Measurements from ENCODE around the gene CEACAM5. TPM values are rescaled to one million over a fixed set of nuclear protein-coding genes. Genes with fewer than 3 reads are reported as not detected.
"Not testable (repeated sequence)": the region's sequence is repeated elsewhere in the genome, so short reads cannot be mapped to it uniquely, and the experiment has no call there.

The CEACAM5 gene
- total RNA-seq, 4 donors from 2014 or later: 95.5 to 1,964 (median 1,677) TPM

DNA sequence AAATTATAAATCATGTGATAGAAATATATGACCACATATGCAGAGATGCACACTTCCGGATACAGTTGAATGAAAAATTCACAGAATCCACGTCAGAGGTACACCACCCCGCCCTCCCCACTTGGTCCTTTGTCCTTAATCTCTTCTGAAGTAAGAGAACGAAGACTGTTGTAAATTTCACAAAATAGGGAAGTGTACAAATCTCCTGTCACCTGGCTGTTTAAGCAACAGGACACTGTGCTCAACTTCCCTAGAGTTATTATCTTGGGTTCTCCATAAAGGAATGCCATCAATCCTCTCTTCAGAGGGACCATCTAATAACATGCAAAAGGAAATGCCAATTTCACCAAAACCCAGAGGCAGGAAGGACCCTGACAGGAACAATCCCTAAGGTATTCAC lies 36.4 kb downstream of the CEACAM5 start:
- H3K4me1 ChIP-seq: peaks cover 14 to 52% (median 26%) of the 10 kb centered on the region in 4 donors
- no peaks in the 10 kb centered on the region for H3K36me3 ChIP-seq
- peak; percentile 83 for DNase-seq
- H3K4me3 ChIP-seq: no peak overlapping the region
- 35% methylated on average over 4 of the region's 4 CpGs; no CpG with 5 or more reads in 1 of the 2 donors for WGBS, 2 donors (ENCODE audit: low coverage in 1 of 2)
- H3K27me3 ChIP-seq: peaks cover 5% of the 10 kb centered on the region
- no peaks in the 10 kb centered on the region for H3K9me3 ChIP-seq
- in situ Hi-C loops (cut with MboI; ENCODE audit: low pct_ligation_motif_present in 1 of 4, low pct_unique_long_range_greater_than_20kb in 1 of 4, low sequenced_read_pairs in 3 of 4) (no loop called here), intact Hi-C loops (cut with DNase I; ENCODE audit: low total_unique reads) (no loop called here)
- peak overlapping the region; percentile 84 to 85 (median 84) for H3K27ac ChIP-seq
- TF ChIP-seq, protein P1, sequence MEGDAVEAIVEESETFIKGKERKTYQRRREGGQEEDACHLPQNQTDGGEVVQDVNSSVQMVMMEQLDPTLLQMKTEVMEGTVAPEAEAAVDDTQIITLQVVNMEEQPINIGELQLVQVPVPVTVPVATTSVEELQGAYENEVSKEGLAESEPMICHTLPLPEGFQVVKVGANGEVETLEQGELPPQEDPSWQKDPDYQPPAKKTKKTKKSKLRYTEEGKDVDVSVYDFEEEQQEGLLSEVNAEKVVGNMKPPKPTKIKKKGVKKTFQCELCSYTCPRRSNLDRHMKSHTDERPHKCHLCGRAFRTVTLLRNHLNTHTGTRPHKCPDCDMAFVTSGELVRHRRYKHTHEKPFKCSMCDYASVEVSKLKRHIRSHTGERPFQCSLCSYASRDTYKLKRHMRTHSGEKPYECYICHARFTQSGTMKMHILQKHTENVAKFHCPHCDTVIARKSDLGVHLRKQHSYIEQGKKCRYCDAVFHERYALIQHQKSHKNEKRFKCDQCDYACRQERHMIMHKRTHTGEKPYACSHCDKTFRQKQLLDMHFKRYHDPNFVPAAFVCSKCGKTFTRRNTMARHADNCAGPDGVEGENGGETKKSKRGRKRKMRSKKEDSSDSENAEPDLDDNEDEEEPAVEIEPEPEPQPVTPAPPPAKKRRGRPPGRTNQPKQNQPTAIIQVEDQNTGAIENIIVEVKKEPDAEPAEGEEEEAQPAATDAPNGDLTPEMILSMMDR (IDR thresholded peaks at IDR 0.05): no peak
- TF ChIP-seq POLR2AphosphoS5 (IDR thresholded peaks at IDR 0.05): peak in 1 of 3 donors; percentile 70
- no peak for TF ChIP-seq POLR2A (IDR thresholded peaks at IDR 0.05)

GRCh38 chr19:41745756-41746155 lies 37.3 kb downstream of the CEACAM5 start:
- H3K27ac ChIP-seq: peak overlapping the region; percentile 84 to 85 (median 84)
- H3K9me3 ChIP-seq: no peaks in the 10 kb centered on the region
- H3K4me1 ChIP-seq: peaks cover 14 to 49% (median 25%) of the 10 kb centered on the region in 4 donors
- TF ChIP-seq EP300 (IDR thresholded peaks at IDR 0.05; ENCODE audit: low read depth): no peak
- TF ChIP-seq, protein P1 (IDR thresholded peaks at IDR 0.05): no peak
- TF ChIP-seq POLR2AphosphoS5 (IDR thresholded peaks at IDR 0.05): no peak
- no peak for TF ChIP-seq POLR2A (IDR thresholded peaks at IDR 0.05)
- 25 to 47% methylated on average over 2 to 5 of the region's 5 CpGs for WGBS, 2 donors (ENCODE audit: low coverage in 1 of 2)
- DNase-seq: no peak
- in situ Hi-C loops (cut with MboI; ENCODE audit: low pct_ligation_motif_present in 1 of 4, low pct_unique_long_range_greater_than_20kb in 1 of 4, low sequenced_read_pairs in 3 of 4): no loop called here
- H3K4me3 ChIP-seq: no peak overlapping the region
- H3K36me3 ChIP-seq: no peaks in the 10 kb centered on the region
- H3K27me3 ChIP-seq: peaks cover 5% of the 10 kb centered on the region
- intact Hi-C loops (cut with DNase I; ENCODE audit: low total_unique reads): no loop called here

- no peaks in the 10 kb centered on the region for H3K36me3 ChIP-seq
- H3K27ac ChIP-seq: peak overlapping the region; percentile 84 to 85 (median 84)
- in situ Hi-C loops (cut with MboI; ENCODE audit: low pct_ligation_motif_present in 1 of 4, low pct_unique_long_range_greater_than_20kb in 1 of 4, low sequenced_read_pairs in 3 of 4) (no loop called here), intact Hi-C loops (cut with DNase I; ENCODE audit: low total_unique reads) (no loop called here)
- WGBS, 2 donors (ENCODE audit: low coverage in 1 of 2): 21 to 27% methylated on average over 7 to 11 of the region's 11 CpGs
- peaks cover 14 to 54% (median 26%) of the 10 kb centered on the region in 4 donors for H3K4me1 ChIP-seq
- DNase-seq: peak; percentile 78
- no peak overlapping the region for H3K4me3 ChIP-seq
- peaks cover 5% of the 10 kb centered on the region for H3K27me3 ChIP-seq
- TF ChIP-seq POLR2A (IDR thresholded peaks at IDR 0.05) (no peak), POLR2AphosphoS5 (IDR thresholded peaks at IDR 0.05) (peak in 1 of 3 donors; percentile 18)
- TF ChIP-seq, protein P1 (IDR thresholded peaks at IDR 0.05): peak; percentile 39 to 82 (median 60)
- no peaks in the 10 kb centered on the region for H3K9me3 ChIP-seq
Observed at GRCh38 chr19:41746593-41747227, 38.3 kb downstream of the CEACAM5 start.

DNA sequence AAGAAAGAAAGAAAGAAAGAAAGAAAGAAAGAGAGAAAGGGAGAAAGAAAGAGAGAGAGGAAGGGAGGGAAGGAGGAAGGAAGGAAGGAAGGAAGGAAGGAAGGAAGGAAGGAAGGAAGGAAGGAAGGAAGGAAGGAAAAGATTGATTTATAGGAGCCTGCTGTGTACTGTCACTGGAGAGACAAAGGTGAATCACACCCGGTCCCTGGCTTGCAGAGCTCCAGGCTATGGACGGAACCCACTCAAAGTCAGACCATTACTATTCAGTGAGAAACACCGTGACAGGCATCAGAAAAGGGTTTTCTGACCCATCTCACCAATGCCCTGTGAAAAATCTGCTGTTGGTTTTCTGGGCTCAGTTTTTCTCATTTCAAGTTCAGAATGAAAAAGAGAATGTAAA lies 39.6 kb downstream of the CEACAM5 start:
- no peak for DNase-seq
- intact Hi-C loops (cut with DNase I; ENCODE audit: low total_unique reads): no loop called here
- TF ChIP-seq EP300 (IDR thresholded peaks at IDR 0.05; ENCODE audit: low read depth) (no peak), POLR2AphosphoS5 (IDR thresholded peaks at IDR 0.05) (no peak), POLR2A (IDR thresholded peaks at IDR 0.05) (no peak)
- TF ChIP-seq, protein P1 (IDR thresholded peaks at IDR 0.05): no peak
- peaks cover 14 to 53% (median 26%) of the 10 kb centered on the region in 4 donors for H3K4me1 ChIP-seq
- in situ Hi-C loops (cut with MboI; ENCODE audit: low pct_ligation_motif_present in 1 of 4, low pct_unique_long_range_greater_than_20kb in 1 of 4, low sequenced_read_pairs in 3 of 4): no loop called here
- no peak overlapping the region for H3K4me3 ChIP-seq
- no peaks in the 10 kb centered on the region for H3K9me3 ChIP-seq
- H3K27ac ChIP-seq: no peak overlapping the region
- 72 to 79% methylated on average over 3 of the region's 3 CpGs for WGBS, 2 donors (ENCODE audit: low coverage in 1 of 2)
- peaks cover 5% of the 10 kb centered on the region for H3K27me3 ChIP-seq
- H3K36me3 ChIP-seq: no peaks in the 10 kb centered on the region

DNA sequence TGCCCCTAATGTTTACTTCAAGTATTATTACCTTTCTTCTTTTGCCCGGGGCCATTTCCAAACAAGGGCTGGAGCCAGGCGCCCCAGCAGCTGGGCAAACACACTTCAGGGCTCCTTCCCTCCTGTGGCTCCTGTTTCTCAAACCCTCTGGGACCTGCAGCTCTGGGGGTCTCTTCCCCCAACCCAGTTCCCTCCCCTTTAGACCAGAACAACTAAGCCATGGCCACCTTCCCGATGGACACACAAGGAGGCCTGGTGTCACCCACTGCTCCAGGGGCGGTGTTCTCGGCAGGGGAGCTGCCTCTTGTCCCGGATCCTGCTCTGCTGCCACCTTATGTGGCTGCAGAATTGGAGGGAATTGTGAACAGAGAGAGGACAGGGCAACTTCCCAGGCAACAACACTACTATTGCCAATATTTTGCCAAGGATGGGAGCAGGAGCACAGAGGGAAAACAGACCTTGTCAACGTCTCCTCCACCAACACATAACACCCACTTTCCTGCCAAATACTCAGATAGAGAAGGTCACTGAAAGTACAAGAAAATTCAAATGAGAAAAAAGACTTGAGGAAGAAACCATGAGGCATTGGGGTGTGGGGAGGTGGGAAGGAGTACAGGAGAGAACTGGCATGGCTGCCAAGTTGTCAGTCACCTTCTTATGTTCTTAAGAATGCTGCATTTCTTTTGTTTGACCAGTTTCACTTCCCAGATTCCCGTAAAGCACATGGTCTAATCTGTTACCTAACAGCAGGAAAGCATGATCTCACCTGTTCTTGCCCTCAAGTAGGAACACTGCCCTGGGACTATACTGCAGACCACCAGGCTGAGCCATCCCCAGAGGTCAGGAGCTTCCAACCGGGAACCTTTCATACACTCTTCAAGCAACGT lies 42.1 kb downstream of the CEACAM5 start:
- intact Hi-C loops (cut with DNase I; ENCODE audit: low total_unique reads); H3K36me3 ChIP-seq; H3K4me3 ChIP-seq; DNase-seq; H3K9me3 ChIP-seq; H3K27me3 ChIP-seq; in situ Hi-C loops (cut with MboI; ENCODE audit: low pct_ligation_motif_present in 1 of 4, low pct_unique_long_range_greater_than_20kb in 1 of 4, low sequenced_read_pairs in 3 of 4): not testable (repeated sequence)
- Histone ChIP-seq H3K27ac (peak overlapping the region in 3 of 4 donors; percentile 27 to 48 (median 35)), H3K4me1 (peaks cover 7 to 40% (median 21%) of the 10 kb centered on the region in 4 donors)
- 52% methylated on average over 6 of the region's 10 CpGs; no CpG with 5 or more reads in 1 of the 2 donors for WGBS, 2 donors (ENCODE audit: low coverage in 1 of 2)

Measured in transverse colon (tissue), 4 donors.